Measurements from ENCODE around the gene DUSP15.

DNA sequence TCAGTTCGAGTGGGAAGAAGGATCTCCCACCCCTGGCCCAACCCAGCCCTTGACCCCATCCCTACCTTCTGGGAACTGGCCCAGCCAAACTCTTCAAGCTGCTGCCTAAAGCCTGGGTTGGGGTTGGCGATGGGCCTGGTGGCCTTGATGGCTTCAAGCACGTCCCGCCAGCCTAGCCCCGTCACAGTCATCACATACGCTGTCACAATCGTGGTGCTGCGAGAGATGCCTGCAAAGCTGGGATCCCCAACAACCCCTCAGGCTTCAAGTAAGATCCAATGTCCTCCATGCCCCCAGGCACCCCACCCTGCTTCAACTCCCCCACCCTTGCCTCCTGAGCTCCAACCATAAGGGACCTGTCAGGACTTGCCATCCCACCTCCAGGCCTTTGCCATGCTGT, 7.8 kb downstream of the DUSP15 start:
- TF ChIP-seq, protein P1, sequence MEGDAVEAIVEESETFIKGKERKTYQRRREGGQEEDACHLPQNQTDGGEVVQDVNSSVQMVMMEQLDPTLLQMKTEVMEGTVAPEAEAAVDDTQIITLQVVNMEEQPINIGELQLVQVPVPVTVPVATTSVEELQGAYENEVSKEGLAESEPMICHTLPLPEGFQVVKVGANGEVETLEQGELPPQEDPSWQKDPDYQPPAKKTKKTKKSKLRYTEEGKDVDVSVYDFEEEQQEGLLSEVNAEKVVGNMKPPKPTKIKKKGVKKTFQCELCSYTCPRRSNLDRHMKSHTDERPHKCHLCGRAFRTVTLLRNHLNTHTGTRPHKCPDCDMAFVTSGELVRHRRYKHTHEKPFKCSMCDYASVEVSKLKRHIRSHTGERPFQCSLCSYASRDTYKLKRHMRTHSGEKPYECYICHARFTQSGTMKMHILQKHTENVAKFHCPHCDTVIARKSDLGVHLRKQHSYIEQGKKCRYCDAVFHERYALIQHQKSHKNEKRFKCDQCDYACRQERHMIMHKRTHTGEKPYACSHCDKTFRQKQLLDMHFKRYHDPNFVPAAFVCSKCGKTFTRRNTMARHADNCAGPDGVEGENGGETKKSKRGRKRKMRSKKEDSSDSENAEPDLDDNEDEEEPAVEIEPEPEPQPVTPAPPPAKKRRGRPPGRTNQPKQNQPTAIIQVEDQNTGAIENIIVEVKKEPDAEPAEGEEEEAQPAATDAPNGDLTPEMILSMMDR (IDR thresholded peaks at IDR 0.05), result no peak
- no peak for TF ChIP-seq POLR2A (IDR thresholded peaks at IDR 0.05)

Data from body of pancreas (tissue), 4 donors.